ENCODE data around the gene COPB1. TPM values are rescaled to one million over a fixed set of nuclear protein-coding genes. Genes with fewer than 3 reads are reported as not detected.

COPB1 gene
- total and polyA plus RNA-seq, 2 of the 13 experiments (the other 11 are each of a cell fraction or from before 2014, with no cell fraction given) = 114 to 195 TPM

DNA sequence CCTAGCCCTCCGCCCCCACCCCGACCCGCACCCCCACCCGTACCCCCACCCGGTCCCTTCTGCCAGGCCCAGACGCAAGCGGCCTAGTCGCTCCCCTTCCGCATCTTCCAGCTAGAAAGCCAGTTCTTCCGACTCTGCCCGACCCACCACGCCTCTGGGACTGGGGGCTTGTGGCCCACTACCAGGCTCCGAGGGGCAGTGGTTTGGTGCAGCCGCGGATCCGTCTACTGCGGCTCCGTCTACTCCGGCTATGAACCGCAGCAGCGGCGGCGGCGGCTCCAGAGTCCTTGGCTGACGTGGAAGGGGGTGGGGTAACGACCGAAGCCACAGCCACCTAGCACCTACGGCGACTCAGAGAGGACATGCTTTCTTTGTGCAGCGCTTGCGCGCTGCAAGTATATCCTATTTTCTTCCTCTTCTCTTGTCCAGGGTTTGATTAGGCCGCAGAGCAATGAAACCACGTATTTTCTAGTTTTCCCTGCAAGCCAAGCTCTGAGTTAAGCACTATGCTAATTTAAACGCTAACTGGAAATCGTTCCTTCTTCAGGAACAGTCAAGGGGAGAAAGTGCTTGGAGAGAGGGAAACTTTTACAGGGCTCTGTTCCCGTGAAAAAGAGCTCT, at the start of gene COPB1 (continued):
- TF ChIP-seq DBP (CRISPR knock-in tag; IDR thresholded peaks at IDR 0.05; ENCODE audit: not compliant biosample characterization) (no peak), REL (CRISPR knock-in tag; conservative IDR thresholded peaks at IDR 0.05) (no peak), HHEX (CRISPR knock-in tag; IDR thresholded peaks at IDR 0.05) (no peak), THAP11 (CRISPR knock-in tag; IDR thresholded peaks at IDR 0.05) (peak; percentile 87), ZNF678 (CRISPR knock-in tag; IDR thresholded peaks at IDR 0.05) (no peak), NRL (CRISPR knock-in tag; IDR thresholded peaks at IDR 0.05; ENCODE audit: borderline replicate concordance) (peak; percentile 84; the same call in 1 of the 2 replicates), AGO1 (IDR thresholded peaks at IDR 0.05; ENCODE audit: low read depth, low read length, poor library complexity, severe bottlenecking) (peak; percentile 66), ZNF143 (CRISPR knock-in tag; IDR thresholded peaks at IDR 0.05) (no peak), SNAPC4 (CRISPR knock-in tag; IDR thresholded peaks at IDR 0.05) (no peak), IKZF4 (CRISPR knock-in tag; IDR thresholded peaks at IDR 0.05; ENCODE audit: borderline replicate concordance, low read depth, not compliant biosample characterization) (no peak), ATF7-NPFF (CRISPR knock-in tag; IDR thresholded peaks at IDR 0.05; ENCODE audit: low read depth) (peak; percentile 70; the same call in 1 of the 2 replicates), MEF2D (CRISPR knock-in tag; IDR thresholded peaks at IDR 0.05) (peak; percentile 81), ASH2L (IDR thresholded peaks at IDR 0.05; ENCODE audit: insufficient read length, low read depth, low read length) (peak; percentile 80), ZSCAN21 (CRISPR knock-in tag; IDR thresholded peaks at IDR 0.05; ENCODE audit: borderline replicate concordance) (peak; percentile 54; the same call in 1 of the 2 replicates)
- TF ChIP-seq, protein P1, sequence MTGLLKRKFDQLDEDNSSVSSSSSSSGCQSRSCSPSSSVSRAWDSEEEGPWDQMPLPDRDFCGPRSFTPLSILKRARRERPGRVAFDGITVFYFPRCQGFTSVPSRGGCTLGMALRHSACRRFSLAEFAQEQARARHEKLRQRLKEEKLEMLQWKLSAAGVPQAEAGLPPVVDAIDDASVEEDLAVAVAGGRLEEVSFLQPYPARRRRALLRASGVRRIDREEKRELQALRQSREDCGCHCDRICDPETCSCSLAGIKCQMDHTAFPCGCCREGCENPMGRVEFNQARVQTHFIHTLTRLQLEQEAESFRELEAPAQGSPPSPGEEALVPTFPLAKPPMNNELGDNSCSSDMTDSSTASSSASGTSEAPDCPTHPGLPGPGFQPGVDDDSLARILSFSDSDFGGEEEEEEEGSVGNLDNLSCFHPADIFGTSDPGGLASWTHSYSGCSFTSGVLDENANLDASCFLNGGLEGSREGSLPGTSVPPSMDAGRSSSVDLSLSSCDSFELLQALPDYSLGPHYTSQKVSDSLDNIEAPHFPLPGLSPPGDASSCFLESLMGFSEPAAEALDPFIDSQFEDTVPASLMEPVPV (CRISPR knock-in tag; IDR thresholded peaks at IDR 0.05) = no peak; the same call in 1 of the 2 replicates
- TF ChIP-seq, protein P2, sequence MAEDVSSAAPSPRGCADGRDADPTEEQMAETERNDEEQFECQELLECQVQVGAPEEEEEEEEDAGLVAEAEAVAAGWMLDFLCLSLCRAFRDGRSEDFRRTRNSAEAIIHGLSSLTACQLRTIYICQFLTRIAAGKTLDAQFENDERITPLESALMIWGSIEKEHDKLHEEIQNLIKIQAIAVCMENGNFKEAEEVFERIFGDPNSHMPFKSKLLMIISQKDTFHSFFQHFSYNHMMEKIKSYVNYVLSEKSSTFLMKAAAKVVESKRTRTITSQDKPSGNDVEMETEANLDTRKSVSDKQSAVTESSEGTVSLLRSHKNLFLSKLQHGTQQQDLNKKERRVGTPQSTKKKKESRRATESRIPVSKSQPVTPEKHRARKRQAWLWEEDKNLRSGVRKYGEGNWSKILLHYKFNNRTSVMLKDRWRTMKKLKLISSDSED (CRISPR knock-in tag; IDR thresholded peaks at IDR 0.05) = no peak
- TF ChIP-seq, protein P3, sequence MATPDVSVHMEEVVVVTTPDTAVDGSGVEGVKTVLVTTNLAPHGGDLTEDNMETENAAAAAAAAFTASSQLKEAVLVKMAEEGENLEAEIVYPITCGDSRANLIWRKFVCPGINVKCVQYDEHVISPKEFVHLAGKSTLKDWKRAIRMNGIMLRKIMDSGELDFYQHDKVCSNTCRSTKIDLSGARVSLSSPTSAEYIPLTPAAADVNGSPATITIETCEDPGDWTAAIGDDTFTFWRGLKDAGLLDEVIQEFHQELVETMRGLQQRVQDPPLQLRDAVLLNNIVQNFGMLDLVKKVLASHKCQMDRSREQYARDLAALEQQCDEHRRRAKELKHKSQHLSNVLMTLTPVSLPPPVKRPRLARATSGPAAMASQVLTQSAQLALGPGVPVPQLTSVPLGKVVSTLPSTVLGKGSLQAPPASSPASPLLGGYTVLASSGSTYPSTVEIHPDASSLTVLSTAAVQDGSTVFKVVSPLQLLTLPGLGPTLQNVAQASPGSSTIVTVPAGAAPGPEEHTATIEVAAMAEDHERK (CRISPR knock-in tag; IDR thresholded peaks at IDR 0.05; ENCODE audit: low read depth) = no peak
